COLO668 (cell line): Measurements from ENCODE around the gene P2RX7.
"Not testable (repeated sequence)": the region's sequence is repeated elsewhere in the genome, so short reads cannot be mapped to it uniquely, and the experiment has no call there.

Experiments used
- DNase-seq: peaks from one replicate; lab custom pipeline; 2025; ENCODE audit not compliant: unreplicated experiment; lab: John Stamatoyannopoulos, UW

P2RX7 gene

DNA sequence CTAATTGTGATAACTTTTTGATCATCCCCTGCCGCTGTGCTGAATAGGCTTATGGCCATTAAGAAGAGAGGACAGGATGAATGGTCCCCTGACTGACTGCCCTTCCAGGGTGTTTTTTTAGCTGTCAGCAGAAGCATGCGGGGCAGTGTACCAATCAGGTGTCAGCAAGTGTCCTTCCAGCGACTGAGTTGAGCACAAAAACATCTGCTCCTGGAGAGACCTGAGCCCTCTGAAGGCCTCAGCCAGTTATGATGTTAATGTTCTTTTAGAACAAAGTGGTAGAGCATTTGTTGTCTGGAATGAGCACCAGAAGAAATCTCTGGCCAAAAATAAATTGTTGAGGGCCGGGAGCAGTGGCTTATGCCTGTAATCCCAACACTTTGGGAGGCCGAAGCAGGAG lies 37.5 kb downstream of the P2RX7 start:
- DNase-seq, result no peak

DNA sequence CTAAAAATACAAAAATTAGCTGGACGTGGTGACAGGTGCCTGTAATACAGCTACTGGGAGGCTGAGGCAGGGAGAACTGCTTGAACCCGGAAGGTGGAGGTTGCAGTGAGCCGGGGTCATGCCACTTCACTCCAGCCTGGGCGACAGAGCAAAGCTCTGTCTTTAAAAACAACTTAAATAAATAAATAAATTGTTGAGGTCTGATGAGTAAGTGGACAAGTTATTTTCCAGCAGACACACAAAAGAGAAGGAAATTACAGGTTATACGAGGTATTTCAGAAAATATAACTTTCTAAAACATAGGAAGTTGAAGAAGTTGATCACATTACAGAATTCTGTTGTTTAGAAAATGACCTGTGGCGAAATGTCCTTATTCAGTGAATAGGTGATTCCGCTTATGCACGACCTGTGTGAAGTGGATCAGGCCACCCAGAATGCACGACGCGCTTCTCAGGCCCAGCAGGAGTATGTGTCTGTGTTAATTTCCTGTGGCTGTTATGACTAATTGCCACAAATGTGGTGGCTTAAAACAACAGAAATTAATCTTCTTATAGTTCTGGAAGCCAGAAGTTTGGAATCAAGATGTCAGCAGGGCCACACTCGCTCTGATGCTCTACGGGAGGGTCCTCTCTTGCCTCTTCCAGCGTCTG lies 38.1 kb downstream of the P2RX7 start:
- no peak for DNase-seq

DNA sequence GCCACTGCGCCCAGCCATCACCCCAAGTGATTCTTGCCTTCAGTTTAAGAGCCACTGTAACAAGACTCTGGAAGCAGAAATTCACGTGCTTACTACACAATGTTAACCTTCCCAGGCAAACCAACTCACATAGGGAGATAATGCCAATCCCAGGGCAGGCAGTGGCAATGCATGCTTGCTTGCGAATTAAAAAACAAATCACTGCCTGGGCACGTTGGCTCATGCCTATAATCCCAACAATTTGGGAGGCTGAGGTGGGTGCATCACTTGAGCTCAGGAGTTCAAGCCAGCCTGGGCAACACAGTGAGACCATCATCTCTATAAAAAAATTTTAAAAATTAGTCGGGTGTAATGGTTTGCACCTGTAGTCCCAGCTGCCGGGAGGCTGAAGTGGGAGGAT lies 39.5 kb downstream of the P2RX7 start:
- DNase-seq, result no peak

DNA sequence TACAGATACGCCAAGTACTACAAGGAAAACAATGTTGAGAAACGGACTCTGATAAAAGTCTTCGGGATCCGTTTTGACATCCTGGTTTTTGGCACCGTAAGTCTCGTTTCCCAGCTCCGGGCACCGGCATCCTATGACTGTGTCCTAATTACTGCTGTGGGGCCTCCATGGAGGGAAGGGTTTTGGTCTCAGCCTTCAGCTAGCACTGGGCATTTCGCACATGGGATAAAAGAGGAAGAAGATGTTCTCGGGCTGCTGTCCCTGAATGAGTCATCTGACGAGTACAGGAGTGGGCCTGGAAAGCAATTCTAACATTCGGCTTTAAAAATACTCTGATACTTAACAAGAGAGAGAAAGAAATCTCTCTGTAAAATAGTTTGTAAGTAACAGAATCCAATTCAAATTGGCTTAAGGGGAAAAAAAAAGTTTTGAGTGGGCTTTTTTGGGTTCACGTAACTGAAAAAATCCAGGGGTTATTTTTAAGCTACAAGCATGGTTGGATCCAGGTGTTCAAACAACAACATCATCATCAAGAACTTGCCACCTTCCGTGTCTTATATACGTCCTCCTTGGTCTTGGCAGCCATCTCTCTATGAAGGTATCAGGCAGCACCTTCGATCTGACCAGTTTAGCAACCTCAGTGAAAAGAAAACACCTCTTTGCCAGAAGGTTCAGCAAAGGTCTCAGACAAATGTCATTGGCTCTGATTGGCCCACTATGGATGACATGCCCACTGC lies 42.9 kb downstream of the P2RX7 start:
- no peak for DNase-seq

DNA sequence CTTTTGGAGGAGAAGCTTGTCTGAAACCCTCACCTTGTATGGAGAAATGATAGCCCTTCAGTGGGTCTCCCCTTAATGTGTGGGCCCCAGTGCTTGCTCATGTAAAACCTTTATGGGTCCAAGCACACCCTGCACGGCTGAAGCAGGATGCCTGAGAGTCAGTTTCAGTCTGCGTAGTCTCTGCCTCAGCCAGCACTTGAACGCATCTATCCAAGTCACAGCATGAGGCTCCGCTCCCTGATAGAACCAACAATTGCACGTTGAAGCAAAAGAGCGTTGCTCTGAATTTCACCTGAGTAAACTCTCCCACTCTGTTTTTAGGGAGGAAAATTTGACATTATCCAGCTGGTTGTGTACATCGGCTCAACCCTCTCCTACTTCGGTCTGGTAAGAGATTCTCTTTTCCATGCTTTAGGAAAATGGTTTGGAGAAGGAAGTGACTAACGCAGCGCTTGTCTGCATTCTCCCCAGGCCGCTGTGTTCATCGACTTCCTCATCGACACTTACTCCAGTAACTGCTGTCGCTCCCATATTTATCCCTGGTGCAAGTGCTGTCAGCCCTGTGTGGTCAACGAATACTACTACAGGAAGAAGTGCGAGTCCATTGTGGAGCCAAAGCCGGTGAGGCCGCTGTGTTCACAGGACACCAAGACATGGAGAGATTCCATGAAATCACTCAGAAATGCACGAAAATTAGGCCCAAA lies 44.3 kb downstream of the P2RX7 start:
- no peak for DNase-seq

DNA sequence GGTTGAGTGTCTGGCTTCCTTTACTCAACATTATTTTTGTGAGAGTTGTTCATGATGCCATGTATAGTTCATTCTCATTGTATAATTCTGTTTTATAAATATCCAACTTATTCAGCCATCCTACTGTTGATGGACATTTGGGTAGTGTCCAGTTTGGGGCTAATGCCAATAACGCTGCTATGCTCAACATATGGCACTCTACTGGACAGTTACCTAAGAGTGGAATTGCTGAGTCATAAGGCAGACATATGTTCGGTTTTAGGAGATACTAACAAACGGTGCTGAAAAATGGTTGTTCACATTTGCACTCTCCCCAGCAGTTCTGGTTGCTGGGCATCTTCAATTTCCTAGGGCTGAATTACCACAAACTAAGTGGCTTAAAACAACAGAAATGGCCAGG lies 48.5 kb downstream of the P2RX7 start:
- DNase-seq, result no peak

DNA sequence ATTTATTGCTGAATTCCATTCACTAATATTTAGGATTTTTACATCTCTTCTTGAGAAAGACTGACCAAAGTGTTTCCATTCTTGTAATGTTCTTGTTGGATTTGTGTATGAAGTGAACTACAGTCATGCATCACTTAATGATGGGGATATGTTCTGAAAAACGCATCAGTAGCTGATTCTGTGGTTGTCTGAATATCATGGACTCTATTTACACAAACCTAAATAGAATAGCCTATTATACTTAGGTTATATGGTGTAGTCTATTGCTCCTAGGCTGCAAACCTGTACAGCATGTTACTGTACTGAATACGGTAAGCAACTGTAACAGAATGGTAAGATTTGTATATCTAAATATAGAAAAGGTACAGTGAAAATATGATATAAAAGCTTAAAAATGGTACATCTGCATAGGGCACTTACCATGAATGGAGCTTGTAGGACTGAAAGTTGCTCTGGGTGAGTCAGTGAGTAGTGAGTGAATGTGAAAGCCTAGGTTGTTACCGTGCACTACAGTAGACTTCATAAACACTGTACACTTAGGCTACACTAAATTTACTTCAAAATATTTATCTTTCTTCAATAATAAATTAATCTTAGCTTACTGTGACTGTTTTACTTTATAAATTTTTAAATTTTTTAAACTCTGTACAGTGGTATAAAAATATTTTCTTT lies 49.7 kb downstream of the P2RX7 start:
- DNase-seq, result no peak

DNA sequence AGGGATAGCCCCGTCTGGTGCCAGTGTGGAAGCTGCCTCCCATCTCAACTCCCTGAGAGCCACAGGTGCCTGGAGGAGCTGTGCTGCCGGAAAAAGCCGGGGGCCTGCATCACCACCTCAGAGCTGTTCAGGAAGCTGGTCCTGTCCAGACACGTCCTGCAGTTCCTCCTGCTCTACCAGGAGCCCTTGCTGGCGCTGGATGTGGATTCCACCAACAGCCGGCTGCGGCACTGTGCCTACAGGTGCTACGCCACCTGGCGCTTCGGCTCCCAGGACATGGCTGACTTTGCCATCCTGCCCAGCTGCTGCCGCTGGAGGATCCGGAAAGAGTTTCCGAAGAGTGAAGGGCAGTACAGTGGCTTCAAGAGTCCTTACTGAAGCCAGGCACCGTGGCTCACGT lies 51.7 kb downstream of the P2RX7 start:
- no peak for DNase-seq

DNA sequence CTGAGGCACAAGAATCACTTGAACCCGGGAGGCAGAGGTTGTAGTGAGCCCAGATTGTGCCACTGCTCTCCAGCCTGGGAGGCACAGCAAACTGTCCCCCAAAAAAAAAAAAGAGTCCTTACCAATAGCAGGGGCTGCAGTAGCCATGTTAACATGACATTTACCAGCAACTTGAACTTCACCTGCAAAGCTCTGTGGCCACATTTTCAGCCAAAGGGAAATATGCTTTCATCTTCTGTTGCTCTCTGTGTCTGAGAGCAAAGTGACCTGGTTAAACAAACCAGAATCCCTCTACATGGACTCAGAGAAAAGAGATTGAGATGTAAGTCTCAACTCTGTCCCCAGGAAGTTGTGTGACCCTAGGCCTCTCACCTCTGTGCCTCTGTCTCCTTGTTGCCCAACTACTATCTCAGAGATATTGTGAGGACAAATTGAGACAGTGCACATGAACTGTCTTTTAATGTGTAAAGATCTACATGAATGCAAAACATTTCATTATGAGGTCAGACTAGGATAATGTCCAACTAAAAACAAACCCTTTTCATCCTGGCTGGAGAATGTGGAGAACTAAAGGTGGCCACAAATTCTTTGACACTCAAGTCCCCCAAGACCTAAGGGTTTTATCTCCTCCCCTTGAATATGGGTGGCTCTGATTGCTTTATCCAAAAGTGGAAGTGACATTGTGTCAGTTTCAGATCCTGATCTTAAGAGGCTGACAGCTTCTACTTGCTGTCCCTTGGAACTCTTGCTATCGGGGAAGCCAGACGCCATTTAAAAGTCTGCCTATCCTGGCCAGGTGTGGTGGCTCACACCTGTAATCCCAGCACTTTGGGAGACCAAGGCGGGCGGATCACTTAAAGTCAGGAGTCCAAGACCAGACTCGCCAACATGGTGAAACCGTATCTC lies 52.6 kb downstream of the P2RX7 start:
- no peak for DNase-seq

DNA sequence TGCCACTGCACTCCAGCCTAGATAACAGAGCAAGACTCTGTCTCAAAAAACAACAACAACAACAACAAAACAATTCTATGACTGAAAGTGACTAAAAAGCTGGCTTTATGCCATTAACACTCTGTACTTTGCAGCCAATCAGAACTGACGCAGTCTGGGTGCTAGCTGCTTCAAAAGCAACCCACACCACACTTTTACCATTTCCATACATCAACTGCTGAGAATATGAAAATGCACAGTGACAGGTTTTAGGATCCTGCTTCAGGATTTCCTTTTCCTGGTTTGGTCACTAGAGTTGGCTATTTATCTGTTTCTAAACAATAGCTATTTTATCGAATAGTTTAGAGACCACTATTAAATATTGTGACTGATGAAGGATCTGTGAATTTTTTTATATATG lies 54.1 kb downstream of the P2RX7 start:
- no peak for DNase-seq

DNA sequence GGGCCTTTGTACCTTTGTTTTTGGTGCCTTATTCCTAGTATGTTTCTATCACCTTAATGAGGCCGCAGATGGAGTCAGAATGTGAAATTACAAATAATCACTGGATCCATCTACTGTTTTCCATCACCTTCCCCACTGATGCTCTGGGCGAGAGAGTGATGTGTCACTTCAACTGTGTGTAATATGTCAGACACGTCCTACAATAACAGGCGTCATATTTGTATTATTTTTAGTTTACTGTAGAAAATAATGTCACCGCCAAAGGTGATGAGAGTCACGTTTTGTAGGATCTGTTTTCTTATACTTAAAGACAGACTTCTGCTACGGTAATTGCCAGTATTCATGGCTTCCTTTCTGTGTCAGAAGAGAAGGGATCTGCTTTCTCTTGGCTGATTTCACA lies 54.8 kb downstream of the P2RX7 start:
- no peak for DNase-seq

DNA sequence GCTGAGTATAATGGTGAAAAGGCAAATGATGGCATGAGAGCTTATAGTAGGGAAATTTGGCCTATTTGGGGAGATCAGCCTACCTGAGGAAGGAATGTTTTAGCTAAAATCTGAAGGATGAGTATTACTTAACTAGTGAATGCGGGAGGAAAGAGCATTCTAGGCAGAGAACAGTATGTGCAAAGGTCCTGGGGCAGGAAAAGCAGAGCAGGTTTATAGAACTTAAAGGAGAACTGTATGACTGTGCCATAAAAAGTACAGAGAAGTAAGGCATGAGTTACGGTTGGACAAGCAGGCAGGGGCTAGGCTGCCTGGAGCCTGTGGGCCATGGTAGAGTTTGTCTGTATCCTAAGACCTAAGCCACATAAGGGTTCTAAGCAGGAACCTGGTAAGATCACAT lies 55.6 kb downstream of the P2RX7 start:
- DNase-seq, result no peak

DNA sequence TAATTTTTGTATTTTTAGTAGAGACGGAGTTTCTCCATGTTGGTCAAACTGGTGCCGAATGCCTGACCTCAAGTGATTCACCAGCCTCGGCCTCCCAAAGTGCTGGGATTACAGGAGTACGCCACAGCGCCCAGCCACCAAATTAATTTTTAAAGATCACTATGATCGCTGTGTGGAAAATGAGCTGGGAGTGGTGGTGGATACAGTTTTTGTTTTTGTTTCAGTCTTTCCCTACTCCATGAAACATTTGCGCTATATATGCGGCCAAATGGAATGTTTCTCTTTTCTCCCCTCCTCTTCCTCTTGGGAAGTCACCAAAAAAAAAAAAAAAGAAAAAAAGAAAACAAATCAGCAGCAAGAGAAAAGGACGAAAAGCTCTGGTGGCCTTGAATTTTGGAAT lies 56.5 kb downstream of the P2RX7 start:
- no peak for DNase-seq

DNA sequence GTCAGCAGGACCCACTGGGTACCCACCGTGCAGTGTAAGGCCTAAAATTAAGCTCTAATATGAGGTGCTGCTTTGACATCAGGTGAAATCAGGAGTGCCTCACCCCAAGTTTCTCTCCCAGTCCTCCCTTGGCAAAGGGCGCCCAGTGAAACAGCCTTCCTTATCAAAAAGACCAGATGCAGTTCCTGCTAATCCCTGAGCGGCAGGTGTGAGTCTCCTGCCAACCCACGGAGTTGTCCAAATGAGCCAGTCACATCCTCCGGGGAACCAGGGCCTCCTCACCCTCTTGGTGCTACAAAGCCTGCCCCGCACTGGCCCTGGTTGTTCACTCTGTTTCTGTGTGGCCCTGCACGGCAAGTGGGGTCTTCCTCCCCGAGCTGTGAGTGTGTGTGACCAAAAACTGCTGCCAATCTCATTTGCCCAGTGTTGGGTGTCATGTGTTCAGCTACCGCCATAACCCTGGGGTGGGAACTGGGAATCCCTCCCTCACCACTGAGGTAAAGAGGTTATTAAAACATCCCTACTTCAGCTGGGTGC lies 57.0 kb downstream of the P2RX7 start:
- DNase-seq, result no peak

DNA sequence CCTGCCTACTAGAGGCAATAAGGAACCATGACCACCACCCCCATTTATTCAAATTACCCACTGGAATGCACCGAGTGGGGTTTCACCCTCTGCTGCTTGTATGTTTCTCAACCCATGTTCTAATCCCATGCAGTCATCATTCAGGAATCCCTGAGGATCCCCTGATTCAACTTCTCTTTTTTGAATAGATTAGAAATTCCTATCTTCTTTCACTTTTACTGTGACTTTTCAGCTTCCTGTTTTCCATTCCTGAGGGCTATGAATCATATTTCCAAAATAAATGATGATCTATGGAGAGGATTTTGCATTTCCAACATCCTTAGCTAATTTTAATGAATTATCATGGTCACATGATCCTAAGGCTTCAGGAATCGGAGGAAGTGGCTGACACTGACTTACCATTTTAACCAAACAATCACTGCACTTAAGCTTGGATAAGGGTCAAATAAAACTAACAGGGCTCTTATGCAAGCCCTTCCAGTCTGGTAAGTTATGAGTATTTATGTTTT lies 57.9 kb downstream of the P2RX7 start:
- DNase-seq, result no peak

DNA sequence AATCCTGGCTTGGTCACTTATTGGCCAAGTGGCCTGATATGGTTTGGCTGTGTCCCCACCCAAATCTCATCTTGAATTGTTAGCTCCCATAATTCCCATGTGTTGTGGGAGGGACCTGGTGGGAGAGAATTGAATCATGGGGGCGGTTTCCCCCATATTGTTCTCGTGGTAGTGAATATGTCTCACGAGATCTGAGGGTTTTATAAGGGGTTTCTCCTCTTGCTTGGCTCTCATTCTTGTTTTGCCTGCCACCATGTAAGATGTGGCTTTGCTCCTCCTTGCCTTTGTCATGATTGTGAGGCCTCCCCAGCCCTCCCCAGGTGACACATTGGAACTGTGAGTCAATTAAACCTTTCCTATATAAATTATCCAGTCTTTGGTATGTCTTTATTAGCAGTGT lies 58.5 kb downstream of the P2RX7 start:
- DNase-seq, result no peak

DNA sequence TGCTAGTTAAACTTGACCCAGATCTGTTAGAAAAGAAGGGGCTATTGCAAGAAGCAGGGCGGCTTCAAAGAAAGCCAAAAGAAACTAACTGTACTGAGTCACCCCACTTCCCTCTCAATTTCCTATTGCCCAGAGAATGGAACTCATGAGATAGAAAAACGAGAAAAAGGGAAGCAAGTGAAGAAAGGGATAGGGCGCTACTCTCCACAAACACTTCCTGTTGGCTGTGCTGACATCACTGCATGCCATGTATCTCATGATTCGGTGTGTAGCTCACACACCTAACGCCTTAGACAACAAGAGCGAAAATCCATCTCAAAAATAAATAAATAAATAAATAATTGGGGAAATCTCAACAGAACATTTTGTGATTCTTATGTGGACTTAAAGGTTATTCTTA lies 64.2 kb downstream of the P2RX7 start:
- DNase-seq, result no peak

DNA sequence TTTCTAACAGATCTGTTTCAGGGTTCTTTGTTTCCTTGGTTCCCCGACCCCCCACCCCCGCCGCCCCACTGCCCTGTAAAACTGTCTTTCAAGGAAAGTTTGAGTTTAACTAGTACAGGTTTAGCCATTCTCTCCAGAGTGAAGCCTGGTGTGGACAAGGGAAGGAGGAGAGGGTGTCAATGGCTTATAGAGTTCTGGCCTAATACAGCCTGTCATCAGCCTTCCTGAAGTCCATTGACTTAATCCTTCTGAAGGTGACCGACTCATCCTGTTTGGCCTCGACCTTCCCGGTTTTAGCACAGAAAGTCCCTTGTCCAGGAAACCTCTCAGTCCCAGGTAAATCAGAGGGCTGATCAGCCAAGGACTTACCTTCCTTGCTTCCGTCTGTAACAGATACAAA lies 66.3 kb downstream of the P2RX7 start:
- no peak for DNase-seq

DNA sequence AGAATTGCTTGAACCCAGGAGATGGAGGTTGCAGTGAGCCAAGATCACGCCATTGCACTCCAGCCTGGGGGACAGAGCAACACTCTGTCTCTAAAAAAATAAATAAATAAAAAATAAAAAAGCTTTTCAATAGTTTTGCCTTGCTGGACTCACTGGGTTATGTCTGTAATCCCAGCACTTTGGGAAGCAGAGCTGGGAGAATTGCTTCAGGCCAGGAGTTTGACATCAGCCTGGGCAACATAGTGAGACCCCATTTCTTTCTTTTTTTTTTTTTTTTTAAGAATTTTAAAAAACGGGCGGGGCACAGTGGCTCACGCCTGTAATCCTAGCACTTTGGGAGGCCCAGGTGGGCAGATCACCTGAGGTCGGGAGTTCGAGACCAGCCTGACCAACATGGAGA lies 68.5 kb downstream of the P2RX7 start:
- DNase-seq, result not testable (repeated sequence)
